ENCODE data around the gene RPS4Y2.

GRCh38 chrY:20814794-20815193, 58.9 kb downstream of the RPS4Y2 start:
- TF ChIP-seq CTCF (conservative IDR thresholded peaks at IDR 0.05), result no peak
- TF ChIP-seq ZFX (IDR thresholded peaks at IDR 0.05), result no peak

All from C4-2B (cell line).